ENCODE results near the gene KLK6. TPM values are rescaled to one million over a fixed set of nuclear protein-coding genes. Genes with fewer than 3 reads are reported as not detected.

The KLK6 gene
- total RNA-seq, 4 donors from 2014 or later: not detected

DNA sequence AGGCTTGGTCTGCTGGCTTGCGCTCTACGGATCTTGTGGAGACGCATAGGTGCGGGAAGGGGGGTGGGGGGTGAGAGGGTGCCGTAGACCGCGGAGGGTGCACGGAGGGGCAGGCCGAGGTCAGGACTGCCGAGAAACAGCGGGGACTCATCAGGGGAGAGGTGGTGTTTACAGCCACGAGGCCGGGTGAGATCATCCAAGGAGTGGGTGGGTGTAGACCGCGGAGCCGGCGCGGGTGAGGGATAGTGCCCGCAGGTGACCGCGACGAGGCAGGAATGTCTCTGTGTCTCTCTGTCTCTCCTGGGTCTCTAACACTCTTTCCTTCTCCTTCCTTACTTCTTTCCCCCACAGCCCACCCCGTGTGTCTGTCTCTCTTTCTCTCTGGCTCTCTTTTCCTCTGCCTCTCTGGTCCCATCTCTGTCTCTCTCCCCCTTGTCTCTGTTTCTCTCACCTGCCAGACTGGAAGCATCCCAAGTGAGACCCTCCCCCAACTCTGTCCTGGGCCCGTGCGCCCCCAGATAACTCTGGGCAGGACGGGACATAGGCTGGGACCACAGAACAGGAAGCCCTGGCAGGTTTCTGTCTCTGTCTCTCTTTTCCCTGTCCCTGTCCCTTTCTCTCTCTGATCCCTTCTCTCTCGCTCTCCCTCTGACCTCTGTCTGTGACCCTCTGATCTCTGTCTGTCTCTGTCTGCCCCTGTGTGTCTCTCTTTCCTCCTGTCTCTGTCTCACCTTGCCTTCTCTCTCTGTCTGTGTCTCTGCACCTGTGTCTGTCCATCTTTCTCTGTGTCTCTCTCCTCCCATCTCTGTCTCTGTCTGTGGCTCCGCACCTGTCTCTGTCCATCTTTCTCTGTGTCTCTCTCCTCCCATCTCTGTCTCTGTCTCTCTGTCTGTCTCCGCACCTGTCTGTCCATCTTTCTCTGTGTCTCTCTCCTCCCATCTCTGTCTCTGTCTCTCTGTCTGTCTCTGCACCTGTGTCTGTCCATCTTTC lies 56.4 kb downstream of the KLK6 start:
- Histone ChIP-seq H3K4me3 (no peak overlapping the region), H3K27me3 (peaks cover 0 to 95% (median 29%) of the 10 kb centered on the region in 4 donors), H3K4me1 (peaks cover 0 to 10% (median 7%) of the 10 kb centered on the region in 4 donors), H3K9me3 (no peaks in the 10 kb centered on the region), H3K27ac (replicated peaks in 1 of 4) (no peak overlapping the region), H3K36me3 (no peaks in the 10 kb centered on the region)
- WGBS: 8% methylated on average over 29 of the region's 29 CpGs
- intact Hi-C loops (cut with DNase I): no loop called here
- no peak for TF ChIP-seq EP300 (IDR thresholded peaks at IDR 0.05)
- no peak for TF ChIP-seq POLR2A (IDR thresholded peaks at IDR 0.05; ENCODE audit: low read depth)
- TF ChIP-seq POLR2AphosphoS5 (IDR thresholded peaks at IDR 0.05): no peak
- TF ChIP-seq, protein P1, sequence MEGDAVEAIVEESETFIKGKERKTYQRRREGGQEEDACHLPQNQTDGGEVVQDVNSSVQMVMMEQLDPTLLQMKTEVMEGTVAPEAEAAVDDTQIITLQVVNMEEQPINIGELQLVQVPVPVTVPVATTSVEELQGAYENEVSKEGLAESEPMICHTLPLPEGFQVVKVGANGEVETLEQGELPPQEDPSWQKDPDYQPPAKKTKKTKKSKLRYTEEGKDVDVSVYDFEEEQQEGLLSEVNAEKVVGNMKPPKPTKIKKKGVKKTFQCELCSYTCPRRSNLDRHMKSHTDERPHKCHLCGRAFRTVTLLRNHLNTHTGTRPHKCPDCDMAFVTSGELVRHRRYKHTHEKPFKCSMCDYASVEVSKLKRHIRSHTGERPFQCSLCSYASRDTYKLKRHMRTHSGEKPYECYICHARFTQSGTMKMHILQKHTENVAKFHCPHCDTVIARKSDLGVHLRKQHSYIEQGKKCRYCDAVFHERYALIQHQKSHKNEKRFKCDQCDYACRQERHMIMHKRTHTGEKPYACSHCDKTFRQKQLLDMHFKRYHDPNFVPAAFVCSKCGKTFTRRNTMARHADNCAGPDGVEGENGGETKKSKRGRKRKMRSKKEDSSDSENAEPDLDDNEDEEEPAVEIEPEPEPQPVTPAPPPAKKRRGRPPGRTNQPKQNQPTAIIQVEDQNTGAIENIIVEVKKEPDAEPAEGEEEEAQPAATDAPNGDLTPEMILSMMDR (IDR thresholded peaks at IDR 0.05): no peak
- DNase-seq (ENCODE audit: extremely low spot score): no peak

DNA sequence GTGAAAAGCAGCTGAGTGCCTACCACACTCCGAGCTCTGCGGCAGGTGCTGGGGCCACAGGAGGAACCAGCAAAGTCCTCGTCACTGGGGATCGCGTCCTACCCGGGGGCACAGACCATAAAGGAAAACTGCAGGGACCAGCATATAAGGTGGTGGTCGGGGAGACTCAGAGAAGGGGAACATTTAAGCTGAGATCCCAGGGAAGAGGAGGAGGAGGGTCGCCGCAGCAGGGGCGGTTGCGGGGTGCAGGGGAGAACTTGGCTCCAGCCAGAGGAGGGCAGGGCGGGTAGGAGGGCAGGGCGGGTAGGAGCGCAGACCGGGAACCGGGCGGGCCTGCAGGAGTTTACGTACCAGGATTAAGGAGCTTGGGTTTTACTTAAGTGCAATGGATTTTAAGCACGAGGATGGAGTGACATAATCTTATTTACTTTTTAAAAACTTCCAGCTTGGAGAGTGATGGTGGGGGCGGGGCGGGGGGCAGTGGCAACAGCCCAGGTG lies 57.2 kb downstream of the KLK6 start:
- no peaks in the 10 kb centered on the region for H3K9me3 ChIP-seq
- H3K4me1 ChIP-seq: peaks cover 0 to 10% (median 7%) of the 10 kb centered on the region in 4 donors
- H3K36me3 ChIP-seq: no peaks in the 10 kb centered on the region
- intact Hi-C loops (cut with DNase I): no loop called here
- no peak for DNase-seq (ENCODE audit: extremely low spot score)
- H3K4me3 ChIP-seq: no peak overlapping the region
- H3K27ac ChIP-seq (replicated peaks in 1 of 4): no peak overlapping the region
- H3K27me3 ChIP-seq: peaks cover 0 to 95% (median 32%) of the 10 kb centered on the region in 4 donors
- TF ChIP-seq POLR2AphosphoS5 (IDR thresholded peaks at IDR 0.05) (no peak), EP300 (IDR thresholded peaks at IDR 0.05) (no peak), POLR2A (IDR thresholded peaks at IDR 0.05; ENCODE audit: low read depth) (no peak)
- TF ChIP-seq, protein P1 (IDR thresholded peaks at IDR 0.05): no peak
- WGBS: 18% methylated on average over 21 of the region's 21 CpGs

DNA sequence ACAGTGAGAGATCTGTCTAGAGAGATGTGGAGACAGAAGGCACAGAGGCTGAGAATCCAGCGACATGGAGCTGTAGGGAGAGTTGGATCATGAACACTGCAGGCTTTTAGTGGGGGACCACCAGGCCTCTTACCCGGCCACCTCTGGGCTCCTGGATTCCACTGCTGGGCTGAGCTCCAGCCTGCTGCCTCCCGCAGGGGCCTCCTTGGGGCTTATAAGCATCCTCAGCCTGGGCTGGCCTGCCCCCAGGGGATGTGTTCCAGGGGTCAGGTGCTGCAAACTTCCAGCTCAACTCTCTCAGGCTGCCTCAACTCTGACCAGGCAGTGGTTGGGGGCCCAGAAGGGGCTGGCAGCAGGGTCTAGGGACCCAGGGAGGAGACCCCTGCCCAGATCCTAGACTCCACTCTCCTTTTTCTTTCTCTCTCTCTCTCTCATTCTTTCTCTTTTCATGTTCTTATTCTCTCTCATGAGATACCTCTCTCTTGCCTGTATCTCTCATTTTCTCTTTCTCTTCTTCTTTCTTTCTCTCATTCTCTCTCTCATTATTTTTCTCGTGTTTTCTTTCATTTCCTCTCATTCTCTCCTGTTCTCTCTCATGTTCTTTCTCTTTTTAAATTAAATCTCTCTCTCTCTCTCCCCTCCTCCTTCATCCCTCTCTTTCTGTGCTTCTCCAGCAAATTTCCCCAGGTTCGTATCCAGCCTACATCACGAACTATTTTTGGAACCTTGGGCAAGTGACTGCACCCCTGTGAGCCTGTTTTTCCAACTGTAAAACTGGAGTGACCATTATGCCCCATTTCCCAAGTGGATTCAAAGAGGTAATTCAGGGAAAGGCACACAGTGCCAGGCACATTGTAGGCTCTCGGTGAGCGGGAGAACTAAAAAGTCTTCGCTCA lies 57.9 kb downstream of the KLK6 start, which contains the start of gene KLK4:
TSS of gene KLK4 (minus strand) at position 190 of the 896 bp plus-strand sequence. CDS start 657 bp downstream, outside the sequence.
- Histone ChIP-seq H3K4me3 (no peak within 1 kb of the TSS), H3K36me3 (no peaks in the 10 kb centered on the region), H3K27me3 (peaks cover 0 to 95% (median 34%) of the 10 kb centered on the region in 4 donors), H3K9me3 (no peaks in the 10 kb centered on the region), H3K4me1 (peaks cover 0 to 10% (median 7%) of the 10 kb centered on the region in 4 donors), H3K27ac (replicated peaks in 1 of 4) (no peak within 1 kb of the TSS)
- 53% methylated on average over 9 of the region's 9 CpGs for WGBS
- DNase-seq (ENCODE audit: extremely low spot score): no peak
- no peak for TF ChIP-seq POLR2A (IDR thresholded peaks at IDR 0.05; ENCODE audit: low read depth)
- intact Hi-C loops (cut with DNase I): no loop called here

DNA sequence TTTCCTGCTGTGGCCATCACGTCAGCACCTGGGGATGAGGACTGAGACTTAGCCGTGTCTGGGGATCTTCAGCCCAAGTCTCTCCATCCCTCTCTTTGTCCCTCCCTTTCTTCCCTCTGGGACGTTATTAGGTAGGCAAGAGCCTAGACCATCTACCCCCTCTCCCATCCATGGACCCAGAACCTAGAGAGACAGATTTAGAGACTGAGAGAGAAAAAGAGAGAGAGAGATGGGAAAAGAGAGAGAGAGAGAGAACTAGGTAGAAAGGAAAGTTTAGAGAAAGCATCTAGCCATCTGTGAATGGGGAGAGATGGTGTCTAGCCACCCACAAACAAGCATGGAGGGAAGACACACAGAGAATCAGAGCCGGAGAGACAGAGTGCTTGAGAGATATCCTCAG lies 58.7 kb downstream of the KLK6 start:
- TF ChIP-seq EP300 (IDR thresholded peaks at IDR 0.05) (no peak), POLR2A (IDR thresholded peaks at IDR 0.05; ENCODE audit: low read depth) (no peak), POLR2AphosphoS5 (IDR thresholded peaks at IDR 0.05) (no peak)
- TF ChIP-seq, protein P1 (IDR thresholded peaks at IDR 0.05): no peak

More for the DNA sequence above, 58.7 kb downstream of the KLK6 start:
- H3K4me1 ChIP-seq: peaks cover 0 to 10% (median 7%) of the 10 kb centered on the region in 4 donors
- peaks cover 0 to 95% (median 34%) of the 10 kb centered on the region in 4 donors for H3K27me3 ChIP-seq
- DNase-seq (ENCODE audit: extremely low spot score): no peak
- no peaks in the 10 kb centered on the region for H3K36me3 ChIP-seq
- no peak overlapping the region for H3K4me3 ChIP-seq
- no peak overlapping the region for H3K27ac ChIP-seq (replicated peaks in 1 of 4)
- 70% methylated on average over 4 of the region's 4 CpGs for WGBS
- no peaks in the 10 kb centered on the region for H3K9me3 ChIP-seq
- intact Hi-C loops (cut with DNase I): no loop called here
